Measurements from ENCODE around the gene OTOP2.
A peak's percentile ranks its signal among the peaks of the same experiment; 100 is the strongest.

OTOP2 gene

GRCh38 chr17:74924250-74924948 is at the start of gene OTOP2:
Gene OTOP2 (plus strand): TSS chr17:74924273. CDS start chr17:74924633, 360 bp downstream.
- Histone ChIP-seq H3K9ac (ENCODE audit: low read depth, low read length) (no peak within 1 kb of the TSS), H3K27ac (ENCODE audit: low read length) (no peak within 1 kb of the TSS), H3K4me2 (ENCODE audit: insufficient read depth, low read length) (no peak within 1 kb of the TSS), H3K4me3 (ENCODE audit: low read depth in 1 of 2, low read length in 2 of 2) (no peak within 1 kb of the TSS), H3K27me3 (ENCODE audit: insufficient read depth, low read length, poor library complexity) (peaks cover 24% of the 10 kb centered on the region), H3K79me2 (ENCODE audit: insufficient read depth, low read length) (no peaks in the 10 kb centered on the region), H3K4me1 (ENCODE audit: insufficient read depth, low read length) (no peaks in the 10 kb centered on the region), H3K36me3 (ENCODE audit: insufficient read depth, low read length) (no peaks in the 10 kb centered on the region), H2AFZ (ENCODE audit: low read depth, low read length) (no peak within 1 kb of the TSS), H3K9me3 (ENCODE audit: insufficient read depth, low read length, severe bottlenecking) (no peaks in the 10 kb centered on the region), H4K20me1 (ENCODE audit: insufficient read depth, low read length) (no peaks in the 10 kb centered on the region; the same call in 1 of the 2 replicates)
- TF ChIP-seq EZH2 (IDR thresholded peaks at IDR 0.05; ENCODE audit: borderline replicate concordance, low read depth, low read length, severe bottlenecking) (no peak), CTCF (IDR thresholded peaks at IDR 0.05; ENCODE audit: borderline replicate concordance, extremely low read depth, low read length, poor library complexity, severe bottlenecking) (no peak)
- DNase-seq (no peak), ATAC-seq (ENCODE audit: insufficient read depth, low read depth) (no peak)

- Histone ChIP-seq H3K4me2 (ENCODE audit: insufficient read depth, low read length) (peak overlapping the region; percentile 80), H3K9ac (ENCODE audit: low read depth, low read length) (no peak overlapping the region)
Measured at GRCh38 chr17:74874615-74875037, 49.4 kb upstream of the OTOP2 start.

GRCh38 chr17:74875155-74875976 is 48.7 kb upstream of the OTOP2 start:
- no peak for DNase-seq
- no peak overlapping the region for H3K4me2 ChIP-seq (ENCODE audit: insufficient read depth, low read length)
- H3K27me3 ChIP-seq (ENCODE audit: insufficient read depth, low read length, poor library complexity), result peaks cover 3% of the 10 kb centered on the region
- no peaks in the 10 kb centered on the region for H3K36me3 ChIP-seq (ENCODE audit: insufficient read depth, low read length)
- no peaks in the 10 kb centered on the region for H4K20me1 ChIP-seq (ENCODE audit: insufficient read depth, low read length)
- H3K9me3 ChIP-seq (ENCODE audit: insufficient read depth, low read length, severe bottlenecking), result no peaks in the 10 kb centered on the region
- peaks cover 26% of the 10 kb centered on the region for H3K4me1 ChIP-seq (ENCODE audit: insufficient read depth, low read length)
- ATAC-seq (ENCODE audit: insufficient read depth, low read depth), result no peak
- H3K27ac ChIP-seq (ENCODE audit: low read length), result no peak overlapping the region
- H3K9ac ChIP-seq (ENCODE audit: low read depth, low read length), result no peak overlapping the region
- no peak overlapping the region for H2AFZ ChIP-seq (ENCODE audit: low read depth, low read length)
- TF ChIP-seq EZH2 (IDR thresholded peaks at IDR 0.05; ENCODE audit: borderline replicate concordance, low read depth, low read length, severe bottlenecking) (no peak), CTCF (IDR thresholded peaks at IDR 0.05; ENCODE audit: borderline replicate concordance, extremely low read depth, low read length, poor library complexity, severe bottlenecking) (no peak)
- H3K79me2 ChIP-seq (ENCODE audit: insufficient read depth, low read length), result peaks cover 17% of the 10 kb centered on the region
- H3K4me3 ChIP-seq (ENCODE audit: low read depth in 1 of 2, low read length in 2 of 2), result no peak overlapping the region

More at GRCh38 chr17:74874615-74875037, 49.4 kb upstream of the OTOP2 start:
- H3K27me3 ChIP-seq (ENCODE audit: insufficient read depth, low read length, poor library complexity), result peaks cover 3% of the 10 kb centered on the region
- H2AFZ ChIP-seq (ENCODE audit: low read depth, low read length), result no peak overlapping the region
- TF ChIP-seq EZH2 (IDR thresholded peaks at IDR 0.05; ENCODE audit: borderline replicate concordance, low read depth, low read length, severe bottlenecking), result no peak
- no peak for TF ChIP-seq CTCF (IDR thresholded peaks at IDR 0.05; ENCODE audit: borderline replicate concordance, extremely low read depth, low read length, poor library complexity, severe bottlenecking)
- ATAC-seq (ENCODE audit: insufficient read depth, low read depth) (no peak), DNase-seq (no peak)
- no peaks in the 10 kb centered on the region for H4K20me1 ChIP-seq (ENCODE audit: insufficient read depth, low read length)
- peak overlapping the region in 1 of 2 experiments; percentile 65; a peak in 1 of 4 replicates for H3K4me3 ChIP-seq (ENCODE audit: low read depth in 1 of 2, low read length in 2 of 2)
- no peaks in the 10 kb centered on the region for H3K9me3 ChIP-seq (ENCODE audit: insufficient read depth, low read length, severe bottlenecking)
- H3K4me1 ChIP-seq (ENCODE audit: insufficient read depth, low read length), result peaks cover 26% of the 10 kb centered on the region
- H3K27ac ChIP-seq (ENCODE audit: low read length), result no peak overlapping the region
- peaks cover 17% of the 10 kb centered on the region for H3K79me2 ChIP-seq (ENCODE audit: insufficient read depth, low read length)
- H3K36me3 ChIP-seq (ENCODE audit: insufficient read depth, low read length), result no peaks in the 10 kb centered on the region

All from DND-41 (cell line).